HG03565 (cell line): ENCODE data around the gene NTM.

ENCODE experiments used
- ATAC-seq: cut with Tn5 transposase; IDR thresholded peaks from one replicate; pipeline ENCODE4 v1.9.1; 2021; ENCODE audit warnings: mild to moderate bottlenecking, moderate library complexity; ENCODE audit not compliant: unreplicated experiment

The NTM gene

GRCh38 chr11:131592152-131592551 is 221.7 kb downstream of the NTM start:
- ATAC-seq, result no peak

- ATAC-seq, result no peak
Measured at GRCh38 chr11:131592734-131593133, 222.3 kb downstream of the NTM start.

- no peak for ATAC-seq
Measured at GRCh38 chr11:131593301-131593700, 222.9 kb downstream of the NTM start.

GRCh38 chr11:131595797-131596196 is 225.4 kb downstream of the NTM start:
- no peak for ATAC-seq

GRCh38 chr11:131597890-131598289 is 227.5 kb downstream of the NTM start:
- no peak for ATAC-seq

- ATAC-seq, result no peak
Measured at GRCh38 chr11:131598305-131598704, 227.9 kb downstream of the NTM start.

- no peak for ATAC-seq
Measured at GRCh38 chr11:131599285-131599684, 228.9 kb downstream of the NTM start.

GRCh38 chr11:131600628-131601027 is 230.2 kb downstream of the NTM start:
- no peak for ATAC-seq

- no peak for ATAC-seq
Measured at GRCh38 chr11:131601586-131601985, 231.2 kb downstream of the NTM start.

GRCh38 chr11:131602431-131602830 is 232.0 kb downstream of the NTM start:
- ATAC-seq, result no peak

GRCh38 chr11:131606811-131607335 is 236.5 kb downstream of the NTM start:
- ATAC-seq, result no peak

GRCh38 chr11:131609337-131609736 is 238.9 kb downstream of the NTM start:
- ATAC-seq, result no peak

GRCh38 chr11:131609921-131610320 is 239.5 kb downstream of the NTM start:
- ATAC-seq, result no peak

GRCh38 chr11:131611322-131611721 is 240.9 kb downstream of the NTM start:
- no peak for ATAC-seq

- ATAC-seq, result no peak
Measured at GRCh38 chr11:131612533-131612932, 242.1 kb downstream of the NTM start.

GRCh38 chr11:131614631-131615030 is 244.2 kb downstream of the NTM start:
- ATAC-seq, result no peak

GRCh38 chr11:131615611-131616010 is 245.2 kb downstream of the NTM start:
- ATAC-seq, result no peak

- ATAC-seq, result no peak
Measured at GRCh38 chr11:131616481-131617140, 246.2 kb downstream of the NTM start.

- no peak for ATAC-seq
Measured at GRCh38 chr11:131618201-131618600, 247.8 kb downstream of the NTM start.

GRCh38 chr11:131622193-131622592 is 251.8 kb downstream of the NTM start:
- no peak for ATAC-seq

GRCh38 chr11:131624531-131624930 is 254.1 kb downstream of the NTM start:
- no peak for ATAC-seq

- no peak for ATAC-seq
Measured at GRCh38 chr11:131626788-131627187, 256.4 kb downstream of the NTM start.

- ATAC-seq, result no peak
Measured at GRCh38 chr11:131628739-131629138, 258.3 kb downstream of the NTM start.
